UCSD-AML1 (cell line): ENCODE results near the gene EFCAB6.

Source experiments
- DNase-seq: peaks from one replicate; lab custom pipeline; 2025; ENCODE audit not compliant: unreplicated experiment; lab: John Stamatoyannopoulos, UW

The EFCAB6 gene

DNA sequence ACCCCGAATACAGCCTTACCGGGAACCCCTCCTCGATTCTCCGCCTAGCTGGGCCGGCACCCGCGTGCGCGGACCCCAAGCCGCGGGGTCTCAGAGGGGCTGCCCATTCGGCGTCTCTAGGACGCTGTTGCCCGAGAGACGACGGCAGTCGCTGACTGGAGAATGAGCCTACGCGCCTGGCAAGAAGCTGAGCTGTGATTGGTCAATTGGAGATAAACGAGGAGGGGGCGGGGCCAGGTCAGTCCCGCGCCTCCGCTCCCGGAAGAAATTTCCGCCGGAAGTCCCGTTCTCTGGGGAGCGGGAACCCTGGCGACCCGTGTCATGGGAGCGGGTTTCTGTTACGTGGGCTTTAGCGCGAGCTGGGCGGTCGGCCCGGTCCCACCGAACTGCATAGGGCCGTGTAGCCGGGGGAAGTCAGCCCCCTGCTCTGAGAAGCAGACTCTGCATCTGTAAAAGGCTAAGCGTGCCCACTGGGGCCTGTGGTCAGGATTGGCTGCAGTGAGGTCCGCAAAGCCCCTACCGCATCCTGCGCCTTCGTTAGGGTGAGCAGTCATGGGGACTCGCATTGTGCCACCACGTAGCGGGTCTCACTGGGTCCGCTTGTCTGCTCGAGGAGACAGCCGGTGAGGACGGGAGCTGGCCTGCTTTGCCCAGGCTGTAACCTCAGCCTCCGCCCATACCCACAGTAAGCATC lies at the start of gene EFCAB6:
Gene EFCAB6 (minus strand): TSS at position 157 of the 694 bp plus-strand sequence. CDS start 29,987 bp downstream, outside the sequence.
- DNase-seq, result peak; percentile 86

DNA sequence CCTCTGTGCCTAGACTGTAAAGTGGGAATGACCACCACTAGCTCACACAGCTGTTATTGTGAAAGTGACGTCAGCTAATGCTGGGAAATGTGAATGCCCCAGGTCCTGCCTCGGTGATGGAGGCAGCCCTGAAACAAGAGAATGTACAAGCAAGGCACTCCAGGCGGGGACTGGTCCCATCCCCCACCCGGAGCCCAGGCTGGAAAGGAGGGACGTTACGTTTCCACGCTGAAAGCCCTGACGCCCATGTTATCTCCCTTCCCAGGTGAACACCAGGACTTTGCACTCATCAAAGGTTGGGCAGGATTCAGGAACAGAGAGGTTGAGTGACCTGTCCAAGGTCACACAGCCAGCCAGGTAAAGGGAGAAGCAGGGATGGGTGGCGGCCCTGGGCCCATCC lies 49.4 kb upstream of the EFCAB6 start:
- no peak for DNase-seq

GRCh38 chr22:43860831-43861230 lies 48.7 kb upstream of the EFCAB6 start:
- DNase-seq, result no peak

GRCh38 chr22:43860126-43860525 lies 48.0 kb upstream of the EFCAB6 start:
- DNase-seq, result no peak

- no peak for DNase-seq
Measured at GRCh38 chr22:43859621-43860020, 47.5 kb upstream of the EFCAB6 start.

DNA sequence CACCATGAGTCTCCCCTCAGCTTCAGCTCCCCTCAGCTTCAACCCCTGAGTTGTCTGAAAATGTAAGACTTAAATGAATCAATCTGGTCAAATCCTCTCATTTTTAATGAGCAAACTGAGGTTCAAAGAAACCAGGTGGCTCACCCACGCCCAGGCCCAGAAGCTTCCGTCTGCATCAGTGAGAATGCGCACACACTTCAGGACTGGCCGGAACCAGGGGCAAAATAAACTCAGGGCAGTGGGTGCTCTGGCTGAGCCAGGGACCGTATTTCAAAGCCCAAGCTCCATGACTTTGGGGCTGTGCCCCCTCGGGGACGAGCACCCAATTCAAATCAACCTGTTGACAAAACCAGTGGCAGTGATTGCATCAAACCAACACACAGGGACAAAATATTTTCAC lies 47.1 kb upstream of the EFCAB6 start:
- no peak for DNase-seq

- DNase-seq, result no peak
Measured at GRCh38 chr22:43858156-43858895, 46.2 kb upstream of the EFCAB6 start.

DNA sequence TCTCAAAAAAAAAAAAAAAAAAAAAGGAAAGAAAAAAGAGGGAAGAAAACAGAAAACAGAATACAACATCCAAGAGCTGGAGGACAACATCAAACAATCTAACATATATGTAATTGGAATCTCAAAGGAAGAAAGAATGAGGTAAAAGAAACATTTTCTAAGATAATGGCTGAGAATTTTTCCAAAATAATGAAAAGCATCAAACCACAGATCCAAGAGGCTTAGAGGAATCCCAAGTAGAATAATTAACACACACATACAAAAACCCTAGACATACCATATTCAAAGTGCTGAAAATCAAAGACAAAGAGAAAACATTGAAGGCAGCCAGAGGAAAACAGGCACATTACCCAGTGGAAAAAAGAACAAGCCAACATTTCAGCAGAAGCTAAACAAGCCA lies 45.3 kb upstream of the EFCAB6 start:
- DNase-seq, result no peak

DNA sequence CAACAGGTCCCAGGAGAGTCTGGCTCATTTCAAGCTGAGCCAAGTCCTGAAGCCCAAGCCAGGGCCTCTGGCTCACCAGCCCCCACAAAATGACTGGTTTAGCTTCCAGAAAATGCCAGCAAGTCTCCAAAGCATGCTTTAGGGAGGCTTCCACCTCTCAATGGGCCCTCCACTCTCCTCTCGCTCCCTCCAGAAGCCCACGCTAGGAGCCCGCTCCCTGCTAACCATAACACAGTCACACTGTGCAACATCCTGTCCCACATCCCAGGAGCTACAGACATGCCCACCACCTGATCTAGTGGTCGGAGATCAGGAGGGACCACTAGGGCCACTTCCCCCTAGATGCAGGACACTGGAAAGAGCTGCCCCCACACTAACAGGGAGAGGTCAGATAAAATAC lies 43.3 kb upstream of the EFCAB6 start:
- no peak for DNase-seq

GRCh38 chr22:43854786-43855271 lies 42.7 kb upstream of the EFCAB6 start:
- DNase-seq, result no peak

GRCh38 chr22:43854121-43854785 lies 42.1 kb upstream of the EFCAB6 start:
- DNase-seq, result no peak

DNA sequence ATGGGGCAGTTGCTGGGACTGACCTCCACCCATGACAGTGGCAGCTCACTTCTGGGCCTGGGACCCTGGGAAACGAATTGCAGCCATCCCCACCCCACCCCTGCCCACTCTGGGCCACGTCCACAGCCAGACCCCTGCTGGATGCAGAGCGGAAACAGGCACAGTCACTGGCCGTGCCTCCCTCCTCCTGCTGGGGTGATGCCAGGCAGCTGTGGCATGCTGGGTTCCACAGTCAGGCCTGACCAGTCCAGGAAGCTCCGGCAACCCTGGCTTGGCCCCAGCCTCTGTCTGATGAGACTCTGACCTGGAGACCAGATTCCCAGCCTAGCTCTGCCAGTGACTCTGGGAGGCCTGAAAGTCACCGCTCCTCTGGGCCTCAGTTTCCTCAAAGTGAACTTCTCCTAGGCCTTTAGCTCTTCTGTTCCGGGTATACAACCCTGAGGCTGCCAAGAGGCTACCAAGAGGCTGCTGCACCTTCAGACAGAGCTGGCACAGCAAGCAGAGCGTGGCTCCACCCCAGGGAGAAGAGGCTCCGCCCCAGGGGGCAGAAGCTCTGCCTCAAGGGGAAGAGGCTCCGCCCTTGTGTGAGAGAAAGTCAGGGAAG lies 41.3 kb upstream of the EFCAB6 start:
- no peak for DNase-seq

- peak; percentile 70 for DNase-seq
Measured at GRCh38 chr22:43852573-43853327, 40.6 kb upstream of the EFCAB6 start.

DNA sequence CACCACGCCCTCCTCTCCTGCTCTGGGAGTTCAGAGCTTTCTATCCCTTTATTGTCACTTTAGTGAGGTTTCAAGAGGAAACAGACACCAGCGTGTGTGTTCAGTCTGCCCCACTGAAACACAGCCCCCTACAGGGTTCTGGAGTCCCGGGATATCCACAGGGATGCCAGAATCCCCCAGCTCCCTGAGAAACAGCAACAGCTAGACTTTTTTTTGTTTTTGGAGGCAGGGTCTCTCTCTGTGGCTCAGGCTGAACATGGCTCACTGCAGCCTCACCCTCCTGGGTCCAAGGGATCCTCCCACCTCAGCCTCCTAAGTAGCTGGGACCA lies 39.8 kb upstream of the EFCAB6 start:
- no peak for DNase-seq

DNA sequence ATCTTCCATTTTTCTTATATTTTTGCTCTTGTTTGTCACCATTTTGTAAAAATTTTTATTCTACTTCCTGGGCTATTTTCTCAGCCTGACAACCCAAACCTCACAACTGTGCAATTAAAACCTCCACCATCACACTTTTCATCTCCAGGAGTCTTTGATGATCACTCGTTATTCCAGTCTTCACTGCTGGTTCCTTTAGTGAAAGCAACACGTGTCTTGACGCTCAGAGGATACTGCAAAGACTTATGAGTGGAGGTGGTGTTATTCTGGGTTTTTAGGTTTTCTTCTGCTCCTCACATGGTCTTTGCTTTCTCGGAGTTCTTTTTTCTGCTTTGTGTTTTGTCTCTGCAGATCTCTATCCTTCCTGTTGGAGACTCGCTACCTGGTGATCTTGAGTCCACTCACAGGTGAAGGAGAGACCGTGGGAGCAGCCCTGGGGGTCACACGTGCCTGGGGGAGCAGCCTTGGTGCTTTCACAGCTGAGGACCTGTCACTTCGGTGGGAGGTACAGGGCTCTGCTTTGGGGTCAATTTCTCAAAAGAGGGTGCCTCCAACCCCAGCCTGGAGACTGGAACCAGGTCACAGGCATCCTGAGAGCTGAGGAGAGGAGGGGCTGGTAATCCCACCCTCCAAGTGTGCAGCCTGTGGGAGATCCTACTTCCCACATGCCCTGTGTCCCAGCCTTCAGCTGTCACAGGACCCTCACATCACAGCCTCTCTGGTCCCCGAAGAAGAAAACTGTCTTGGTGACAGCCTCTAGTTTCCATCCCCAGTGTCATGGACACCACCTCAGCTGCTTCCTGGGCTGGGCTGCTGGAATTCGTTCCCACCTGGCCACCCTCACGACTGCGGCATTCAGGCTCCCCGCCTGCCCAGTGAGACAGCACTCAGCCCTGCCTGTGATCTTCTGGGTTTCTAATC lies 39.2 kb upstream of the EFCAB6 start:
- DNase-seq, result no peak

GRCh38 chr22:43850529-43850928 lies 38.4 kb upstream of the EFCAB6 start:
- no peak for DNase-seq

GRCh38 chr22:43849731-43850130 lies 37.6 kb upstream of the EFCAB6 start:
- no peak for DNase-seq

DNA sequence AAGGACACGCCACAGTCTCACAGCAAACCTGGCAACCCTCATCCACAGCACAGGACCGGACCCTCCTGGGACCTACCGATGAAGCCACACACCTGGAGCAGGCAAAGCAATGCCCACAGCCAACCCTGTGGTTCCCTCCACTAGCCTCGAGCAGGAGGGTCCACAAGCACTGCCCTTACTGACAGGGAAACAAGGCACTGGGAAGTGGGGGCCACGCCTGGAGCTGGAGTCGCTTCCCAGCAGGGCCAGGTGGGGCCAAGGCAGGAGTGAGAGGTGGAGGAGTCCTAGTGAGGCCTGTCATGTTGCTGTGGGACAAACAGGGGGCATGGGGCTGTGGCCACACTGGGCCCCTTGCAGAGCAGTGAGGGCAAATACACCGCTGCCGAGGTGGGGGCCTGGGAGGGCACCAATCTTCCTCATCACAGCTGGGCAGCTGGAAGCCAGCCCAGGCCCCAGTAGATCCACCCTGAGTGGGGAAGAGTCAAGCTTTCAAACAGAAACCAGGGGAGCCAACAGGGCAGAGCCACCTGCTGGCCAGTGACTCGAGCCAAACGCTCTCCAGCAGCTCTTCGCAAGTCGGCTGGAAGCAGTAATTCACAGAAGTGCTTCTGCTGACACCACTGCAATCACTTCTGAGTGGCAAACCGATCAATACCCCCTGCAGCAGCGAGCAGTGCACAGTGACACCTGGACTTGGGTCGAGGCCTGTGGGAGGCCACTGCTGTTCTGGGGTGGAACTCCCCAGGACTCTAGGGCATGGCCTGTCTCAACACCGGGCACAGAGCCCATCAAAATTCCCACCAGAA lies 36.5 kb upstream of the EFCAB6 start:
- DNase-seq, result no peak
